Measurements from ENCODE around the gene SIK2.

Gene SIK2

GRCh38 chr11:111601636-111601978 lies 642 bp upstream of the SIK2 start:
- H3K4me3 ChIP-seq (ENCODE audit: low read depth, low read length), result peak overlapping the region; percentile 43
- no peak for TF ChIP-seq CTCF (IDR thresholded peaks at IDR 0.05; ENCODE audit: low read depth, low read length)
- DNase-seq (ENCODE audit: low read depth, low spot score), result no peak
- in situ Hi-C loops (cut with HindIII; ENCODE audit: low sequenced_read_pairs), result no loop called here

DNA sequence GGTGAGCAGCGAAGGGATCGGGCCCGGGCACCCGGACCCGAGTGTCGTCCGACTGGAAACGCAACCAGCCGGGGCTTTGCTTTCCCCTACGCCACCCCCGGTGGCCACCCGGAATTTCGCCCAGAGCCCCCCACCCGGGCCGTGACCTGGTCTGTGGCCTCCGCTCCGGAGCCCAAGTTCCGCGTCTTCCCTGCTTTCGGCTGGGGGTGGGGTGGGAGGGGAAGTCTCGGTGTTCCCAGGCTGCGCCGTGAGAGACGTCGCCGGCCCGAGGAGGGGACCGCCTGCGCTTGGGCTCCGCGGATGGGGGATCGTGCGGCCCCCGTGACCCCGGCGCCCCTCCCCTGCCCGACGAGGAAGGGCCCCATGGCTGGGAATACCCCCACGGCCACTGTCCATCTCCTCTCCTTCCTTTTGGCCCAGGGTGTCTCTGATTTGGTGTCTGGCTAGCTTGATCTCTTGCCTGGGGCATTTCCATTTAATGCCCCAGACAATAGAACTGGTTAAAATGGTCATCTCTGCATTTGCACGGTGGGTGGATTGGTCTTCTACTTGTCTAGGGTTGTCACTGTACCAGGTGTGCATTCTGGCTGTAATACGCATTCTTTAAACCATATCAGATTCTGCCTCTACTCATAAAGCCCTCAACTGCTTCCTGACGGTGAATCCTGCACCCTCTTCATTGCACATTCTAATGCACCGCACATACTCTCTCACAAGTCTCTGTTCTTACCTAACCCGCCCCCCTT lies 789 bp downstream of the SIK2 start:
- H3K4me3 ChIP-seq (ENCODE audit: low read depth, low read length), result peak overlapping the region; percentile 90
- no peak for TF ChIP-seq CTCF (IDR thresholded peaks at IDR 0.05; ENCODE audit: low read depth, low read length)
- in situ Hi-C loops (cut with HindIII; ENCODE audit: low sequenced_read_pairs), result no loop called here
- peak; percentile 61 for DNase-seq (ENCODE audit: low read depth, low spot score)

DNA sequence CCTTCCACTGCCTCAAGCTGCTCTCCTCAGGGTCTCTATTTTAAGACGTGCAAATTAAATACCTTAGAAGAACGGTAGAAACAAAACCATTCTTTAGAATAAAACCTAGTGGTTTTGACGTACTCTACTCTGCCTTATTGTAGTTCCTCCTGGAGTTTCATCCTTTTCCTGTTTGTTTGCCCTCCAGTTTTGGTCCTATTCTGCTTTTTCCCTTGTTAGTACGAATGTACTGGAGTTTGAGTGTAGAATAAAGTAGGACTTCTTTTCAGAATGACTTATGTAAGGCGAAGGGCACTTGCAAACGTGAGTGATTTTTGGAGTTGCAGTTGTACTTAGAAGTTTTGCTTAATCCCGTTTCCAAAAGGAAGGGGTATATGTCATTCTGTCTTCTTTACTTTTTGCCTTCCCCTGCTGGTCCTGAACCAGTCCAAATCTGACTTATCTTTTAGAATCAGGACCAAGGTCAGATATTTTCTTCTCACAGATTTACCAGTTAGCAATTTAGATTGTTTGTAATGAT lies 1.4 kb downstream of the SIK2 start:
- TF ChIP-seq CTCF (IDR thresholded peaks at IDR 0.05; ENCODE audit: low read depth, low read length), result no peak
- peak overlapping the region; percentile 90 for H3K4me3 ChIP-seq (ENCODE audit: low read depth, low read length)
- in situ Hi-C loops (cut with HindIII; ENCODE audit: low sequenced_read_pairs), result no loop called here
- no peak for DNase-seq (ENCODE audit: low read depth, low spot score)

DNA sequence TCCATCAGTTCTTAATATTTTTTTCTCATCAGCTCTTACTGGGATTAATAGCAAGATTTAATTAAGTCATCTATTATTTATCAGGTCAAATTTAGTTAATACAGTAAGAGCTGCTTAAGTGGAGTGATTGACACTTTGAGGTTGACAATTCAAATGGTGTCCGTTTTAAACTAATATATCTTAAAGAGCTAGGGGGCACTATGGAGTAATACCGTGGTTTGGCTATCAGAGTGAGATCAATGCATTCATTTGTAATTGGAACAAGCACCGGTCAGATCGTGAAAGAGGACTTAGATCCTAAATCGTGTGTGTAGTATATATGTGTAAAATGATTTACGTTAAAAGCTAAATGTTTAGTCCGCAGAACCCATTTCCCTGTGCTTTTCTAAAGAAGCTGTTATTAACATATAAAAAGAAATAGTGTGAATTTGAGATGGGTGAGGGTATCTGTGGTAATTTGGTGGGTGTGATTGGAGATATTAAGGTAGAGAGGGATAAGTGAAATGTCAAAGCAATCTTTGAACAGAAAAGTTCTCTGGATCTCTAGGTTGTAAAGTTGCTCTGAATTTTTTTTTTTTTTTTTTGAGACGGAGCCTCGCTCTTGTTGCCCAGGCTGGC lies 2.3 kb downstream of the SIK2 start:
- in situ Hi-C loops (cut with HindIII; ENCODE audit: low sequenced_read_pairs), result no loop called here
- DNase-seq (ENCODE audit: low read depth, low spot score), result peak; percentile 57
- peak overlapping the region; percentile 90 for H3K4me3 ChIP-seq (ENCODE audit: low read depth, low read length)
- peak; percentile 45 for TF ChIP-seq CTCF (IDR thresholded peaks at IDR 0.05; ENCODE audit: low read depth, low read length)

DNA sequence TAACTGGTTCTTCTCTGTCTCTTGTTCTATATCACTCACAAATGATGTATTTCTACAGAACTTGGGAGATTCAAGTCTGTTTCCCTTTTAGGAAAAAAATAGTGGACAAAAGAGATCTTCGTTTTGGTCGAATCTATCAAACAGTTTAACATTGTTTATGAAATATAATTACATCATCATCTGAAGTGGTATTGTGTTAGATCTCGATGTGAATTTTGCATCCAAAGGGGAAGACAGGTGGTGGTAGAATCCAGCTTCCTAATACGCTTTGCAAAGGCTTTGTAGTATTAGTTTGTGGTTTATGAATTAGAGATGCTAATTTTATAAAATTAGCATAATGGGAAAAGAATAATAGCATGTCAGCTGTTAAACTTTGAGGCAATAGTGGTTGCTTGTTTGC lies 3.4 kb downstream of the SIK2 start:
- no peak for TF ChIP-seq CTCF (IDR thresholded peaks at IDR 0.05; ENCODE audit: low read depth, low read length)
- in situ Hi-C loops (cut with HindIII; ENCODE audit: low sequenced_read_pairs), result no loop called here
- DNase-seq (ENCODE audit: low read depth, low spot score), result no peak
- no peak overlapping the region for H3K4me3 ChIP-seq (ENCODE audit: low read depth, low read length)

GRCh38 chr11:111606986-111607385 lies 4.7 kb downstream of the SIK2 start:
- no peak overlapping the region for H3K4me3 ChIP-seq (ENCODE audit: low read depth, low read length)
- in situ Hi-C loops (cut with HindIII; ENCODE audit: low sequenced_read_pairs), result no loop called here
- TF ChIP-seq CTCF (IDR thresholded peaks at IDR 0.05; ENCODE audit: low read depth, low read length), result no peak
- no peak for DNase-seq (ENCODE audit: low read depth, low spot score)
